ENCODE data around the gene OCIAD1. TPM values are rescaled to one million over a fixed set of nuclear protein-coding genes. Genes with fewer than 3 reads are reported as not detected.
"Not testable (repeated sequence)": the region's sequence is repeated elsewhere in the genome, so short reads cannot be mapped to it uniquely, and the experiment has no call there.

The OCIAD1 gene
- total RNA-seq, 1 donor: 78.2 TPM

DNA sequence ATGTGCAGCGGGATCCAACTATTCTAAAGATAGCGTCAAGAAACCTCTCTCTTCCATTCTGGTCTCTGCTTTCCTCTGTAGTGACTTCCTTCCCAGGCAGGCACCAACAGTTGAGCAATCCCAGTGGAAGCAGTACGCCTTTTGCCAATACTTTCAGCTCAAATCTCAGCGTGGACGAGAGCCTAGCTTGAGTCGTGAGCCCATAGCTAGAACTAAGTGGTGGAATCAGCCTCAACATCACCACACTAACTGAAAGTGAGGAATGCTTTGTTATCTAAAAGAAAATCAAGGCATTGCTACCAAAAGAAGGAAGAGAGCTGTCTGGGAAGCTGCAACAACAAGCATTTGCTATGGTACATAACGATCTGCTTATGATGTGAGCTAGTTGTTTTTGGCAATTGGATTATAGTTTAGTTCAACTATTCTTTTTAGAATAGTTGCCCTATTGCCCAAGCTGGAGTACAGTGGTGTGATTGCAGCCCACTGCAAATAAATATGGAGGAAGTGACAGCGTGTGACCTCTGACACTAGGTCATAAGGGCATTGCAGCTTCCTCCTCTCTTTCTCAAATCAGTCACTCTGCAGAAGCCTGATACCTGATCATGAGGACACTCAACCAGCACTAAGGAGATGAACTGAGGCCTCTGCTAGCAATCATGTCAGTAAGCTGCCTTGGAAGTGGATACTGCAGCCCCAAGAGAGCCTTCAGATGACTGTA, 26.1 kb upstream of the OCIAD1 start:
- Histone ChIP-seq H3K79me2 (ENCODE audit: insufficient read depth, low read length) (no peaks in the 10 kb centered on the region), H3K27me3 (ENCODE audit: insufficient read depth, low read length) (no peaks in the 10 kb centered on the region), H2AFZ (ENCODE audit: low read length) (peak overlapping the region; percentile 50), H3K27ac (ENCODE audit: low read depth, low read length) (no peak overlapping the region), H3K36me3 (ENCODE audit: insufficient read depth, low read length) (no peaks in the 10 kb centered on the region), H3K4me1 (ENCODE audit: insufficient read depth, low read length) (peaks cover 5% of the 10 kb centered on the region), H4K20me1 (ENCODE audit: insufficient read depth, low read length) (no peaks in the 10 kb centered on the region), H3K4me2 (ENCODE audit: insufficient read depth, low read length) (no peak overlapping the region), H3K4me3 (ENCODE audit: insufficient read depth, low read length) (no peak overlapping the region), H3K9me3 (ENCODE audit: low read depth, low read length) (no peaks in the 10 kb centered on the region)
- TF ChIP-seq, protein P1, sequence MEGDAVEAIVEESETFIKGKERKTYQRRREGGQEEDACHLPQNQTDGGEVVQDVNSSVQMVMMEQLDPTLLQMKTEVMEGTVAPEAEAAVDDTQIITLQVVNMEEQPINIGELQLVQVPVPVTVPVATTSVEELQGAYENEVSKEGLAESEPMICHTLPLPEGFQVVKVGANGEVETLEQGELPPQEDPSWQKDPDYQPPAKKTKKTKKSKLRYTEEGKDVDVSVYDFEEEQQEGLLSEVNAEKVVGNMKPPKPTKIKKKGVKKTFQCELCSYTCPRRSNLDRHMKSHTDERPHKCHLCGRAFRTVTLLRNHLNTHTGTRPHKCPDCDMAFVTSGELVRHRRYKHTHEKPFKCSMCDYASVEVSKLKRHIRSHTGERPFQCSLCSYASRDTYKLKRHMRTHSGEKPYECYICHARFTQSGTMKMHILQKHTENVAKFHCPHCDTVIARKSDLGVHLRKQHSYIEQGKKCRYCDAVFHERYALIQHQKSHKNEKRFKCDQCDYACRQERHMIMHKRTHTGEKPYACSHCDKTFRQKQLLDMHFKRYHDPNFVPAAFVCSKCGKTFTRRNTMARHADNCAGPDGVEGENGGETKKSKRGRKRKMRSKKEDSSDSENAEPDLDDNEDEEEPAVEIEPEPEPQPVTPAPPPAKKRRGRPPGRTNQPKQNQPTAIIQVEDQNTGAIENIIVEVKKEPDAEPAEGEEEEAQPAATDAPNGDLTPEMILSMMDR (IDR thresholded peaks at IDR 0.05; ENCODE audit: extremely low read depth, low read depth, low read length): no peak
- DNase-seq (ENCODE audit: insufficient read length, low spot score, missing footprints): no peak

DNA sequence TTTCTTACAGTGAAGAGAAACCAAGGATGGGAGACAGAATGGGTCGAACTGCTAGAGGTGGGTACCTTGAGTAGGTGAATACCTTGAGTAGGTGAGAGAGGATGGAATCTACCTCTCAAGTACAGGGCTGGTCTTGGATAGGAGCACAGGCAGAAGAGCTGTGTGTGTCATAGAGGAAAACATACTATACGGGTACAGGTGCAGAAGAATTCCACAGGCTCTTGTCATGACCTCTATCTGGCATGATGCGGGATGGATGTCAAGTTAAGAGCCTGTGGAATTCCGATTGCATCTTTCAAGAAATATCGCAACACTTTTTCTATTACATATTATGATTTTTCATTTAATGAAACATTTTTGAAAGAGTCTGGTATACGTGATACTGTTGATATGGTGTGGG, 18.0 kb upstream of the OCIAD1 start:
- no peak overlapping the region for H2AFZ ChIP-seq (ENCODE audit: low read length)
- H3K79me2 ChIP-seq (ENCODE audit: insufficient read depth, low read length): no peaks in the 10 kb centered on the region
- no peaks in the 10 kb centered on the region for H4K20me1 ChIP-seq (ENCODE audit: insufficient read depth, low read length)
- DNase-seq (ENCODE audit: insufficient read length, low spot score, missing footprints): no peak
- no peaks in the 10 kb centered on the region for H3K9me3 ChIP-seq (ENCODE audit: low read depth, low read length)
- H3K36me3 ChIP-seq (ENCODE audit: insufficient read depth, low read length): no peaks in the 10 kb centered on the region
- H3K4me1 ChIP-seq (ENCODE audit: insufficient read depth, low read length): no peaks in the 10 kb centered on the region
- H3K27ac ChIP-seq (ENCODE audit: low read depth, low read length): no peak overlapping the region
- H3K4me3 ChIP-seq (ENCODE audit: insufficient read depth, low read length): no peak overlapping the region
- no peaks in the 10 kb centered on the region for H3K27me3 ChIP-seq (ENCODE audit: insufficient read depth, low read length)
- H3K4me2 ChIP-seq (ENCODE audit: insufficient read depth, low read length): no peak overlapping the region
- TF ChIP-seq, protein P1 (IDR thresholded peaks at IDR 0.05; ENCODE audit: extremely low read depth, low read depth, low read length): no peak

DNA sequence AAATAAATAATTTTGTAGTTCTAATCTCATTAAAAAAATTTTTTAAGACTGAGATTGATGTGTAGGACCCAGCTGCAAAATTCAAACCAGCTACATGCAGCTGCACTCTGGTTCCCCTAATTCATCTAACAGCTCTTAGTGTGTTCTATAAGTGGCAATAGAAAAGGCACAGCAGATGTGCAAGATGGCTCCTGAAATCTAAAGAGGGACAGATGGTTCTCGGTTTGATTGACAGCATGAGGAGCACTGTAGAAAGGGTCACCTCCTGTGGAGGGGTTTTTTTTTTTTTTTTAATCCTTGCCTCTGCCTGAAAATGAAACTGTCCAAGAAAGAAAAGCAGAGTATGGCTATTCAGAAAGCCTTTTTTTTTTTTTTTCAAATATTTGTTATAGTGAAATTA, 16.9 kb upstream of the OCIAD1 start:
- TF ChIP-seq, protein P1 (IDR thresholded peaks at IDR 0.05; ENCODE audit: extremely low read depth, low read depth, low read length): no peak
- Histone ChIP-seq H3K9me3 (ENCODE audit: low read depth, low read length) (no peaks in the 10 kb centered on the region), H3K27me3 (ENCODE audit: insufficient read depth, low read length) (no peaks in the 10 kb centered on the region), H3K4me1 (ENCODE audit: insufficient read depth, low read length) (no peaks in the 10 kb centered on the region), H3K27ac (ENCODE audit: low read depth, low read length) (no peak overlapping the region), H3K79me2 (ENCODE audit: insufficient read depth, low read length) (no peaks in the 10 kb centered on the region), H4K20me1 (ENCODE audit: insufficient read depth, low read length) (no peaks in the 10 kb centered on the region), H3K36me3 (ENCODE audit: insufficient read depth, low read length) (no peaks in the 10 kb centered on the region), H3K4me2 (ENCODE audit: insufficient read depth, low read length) (no peak overlapping the region), H3K4me3 (ENCODE audit: insufficient read depth, low read length) (no peak overlapping the region), H2AFZ (ENCODE audit: low read length) (no peak overlapping the region)
- DNase-seq (ENCODE audit: insufficient read length, low spot score, missing footprints): no peak

DNA sequence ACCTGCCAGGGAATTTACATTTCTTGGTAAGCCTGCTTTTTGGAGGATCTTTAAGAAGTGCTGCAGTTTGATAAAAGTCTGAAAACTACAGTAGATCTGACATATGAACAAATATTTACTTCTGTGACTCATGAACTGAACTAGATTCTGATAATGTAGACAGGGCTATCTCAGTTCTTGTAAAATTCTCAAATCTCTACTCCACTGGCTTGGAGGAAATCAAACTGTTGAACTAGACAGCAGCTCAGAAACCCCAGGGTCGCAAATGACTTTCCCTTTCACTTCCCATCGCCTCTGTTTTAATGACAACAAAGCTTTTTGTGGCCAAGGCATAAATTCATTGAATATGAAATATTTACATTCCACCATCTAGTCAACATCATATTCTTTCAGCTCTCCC, 15.4 kb upstream of the OCIAD1 start:
- TF ChIP-seq, protein P1 (IDR thresholded peaks at IDR 0.05; ENCODE audit: extremely low read depth, low read depth, low read length): no peak
- no peaks in the 10 kb centered on the region for H3K9me3 ChIP-seq (ENCODE audit: low read depth, low read length)
- H3K4me2 ChIP-seq (ENCODE audit: insufficient read depth, low read length): no peak overlapping the region
- no peak overlapping the region for H2AFZ ChIP-seq (ENCODE audit: low read length)
- no peaks in the 10 kb centered on the region for H4K20me1 ChIP-seq (ENCODE audit: insufficient read depth, low read length)
- no peak overlapping the region for H3K4me3 ChIP-seq (ENCODE audit: insufficient read depth, low read length)
- DNase-seq (ENCODE audit: insufficient read length, low spot score, missing footprints): no peak
- H3K27ac ChIP-seq (ENCODE audit: low read depth, low read length): no peak overlapping the region
- no peaks in the 10 kb centered on the region for H3K27me3 ChIP-seq (ENCODE audit: insufficient read depth, low read length)
- H3K79me2 ChIP-seq (ENCODE audit: insufficient read depth, low read length): no peaks in the 10 kb centered on the region
- no peaks in the 10 kb centered on the region for H3K36me3 ChIP-seq (ENCODE audit: insufficient read depth, low read length)
- no peaks in the 10 kb centered on the region for H3K4me1 ChIP-seq (ENCODE audit: insufficient read depth, low read length)

DNA sequence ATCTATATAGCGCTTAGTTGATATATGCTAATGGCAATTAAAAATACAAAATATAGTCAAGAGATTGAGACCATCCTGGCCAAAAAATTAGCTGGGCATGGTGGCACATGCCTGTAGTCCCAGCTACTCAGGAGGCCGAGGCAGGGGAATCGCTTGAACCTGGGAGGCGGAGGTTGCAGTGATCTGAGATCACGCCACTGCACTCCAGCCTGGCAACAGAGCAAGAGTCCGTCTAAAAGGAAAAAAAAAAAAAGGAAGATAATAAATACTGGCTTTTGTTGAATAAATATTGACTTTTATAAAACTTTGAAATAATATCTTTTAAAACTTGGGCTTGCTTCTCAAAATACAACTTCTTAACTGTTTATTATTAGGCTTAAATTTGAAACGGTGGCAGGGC, 14.6 kb upstream of the OCIAD1 start:
- not testable (repeated sequence) for H3K36me3 ChIP-seq (ENCODE audit: insufficient read depth, low read length); H3K4me2 ChIP-seq (ENCODE audit: insufficient read depth, low read length); H3K4me3 ChIP-seq (ENCODE audit: insufficient read depth, low read length); H3K9me3 ChIP-seq (ENCODE audit: low read depth, low read length); DNase-seq (ENCODE audit: insufficient read length, low spot score, missing footprints); H3K79me2 ChIP-seq (ENCODE audit: insufficient read depth, low read length); H2AFZ ChIP-seq (ENCODE audit: low read length); H3K27ac ChIP-seq (ENCODE audit: low read depth, low read length); H3K27me3 ChIP-seq (ENCODE audit: insufficient read depth, low read length); H3K4me1 ChIP-seq (ENCODE audit: insufficient read depth, low read length); H4K20me1 ChIP-seq (ENCODE audit: insufficient read depth, low read length)

Measured in osteoblast (primary cell).